MG63 (cell line): Measurements from ENCODE around the gene B3GNT8. TPM values are rescaled to one million over a fixed set of nuclear protein-coding genes. Genes with fewer than 3 reads are reported as not detected.
"Not testable (repeated sequence)": the region's sequence is repeated elsewhere in the genome, so short reads cannot be mapped to it uniquely, and the experiment has no call there.

Experiments used
- DNase-seq: peaks from one replicate; pipeline ENCODE4 v3.0.0-alpha.2; 2020
- H3K27me3 ChIP-seq: fragments of 250-450 bp; sonication (Bioruptor Pico); 2 replicates; pipeline ENCODE4 v1.5.1; 2020; ENCODE audit warnings: mild to moderate bottlenecking, moderate library complexity
- H3K36me3 ChIP-seq: fragments of 250-450 bp; sonication (Bioruptor Pico); 2 replicates; pipeline ENCODE4 v1.5.1; 2020; ENCODE audit warnings: mild to moderate bottlenecking, moderate library complexity
- H3K4me3 ChIP-seq: fragments of 250-450 bp; sonication (Bioruptor Pico); 2 replicates; pipeline ENCODE4 v1.5.1; 2020; ENCODE audit warnings: mild to moderate bottlenecking, moderate library complexity
- H3K9me3 ChIP-seq: fragments of 250-450 bp; sonication (Bioruptor Pico); 2 replicates; pipeline ENCODE4 v1.5.1; 2020; ENCODE audit warnings: mild to moderate bottlenecking, moderate library complexity
- total RNA-seq: library from RNA; depleted of rRNA; stranded (reverse); fragments of >200 nt; shearing (Covaris generic); gene quantifications from 2 replicates; pipeline ENCODE4 v1.2.3, GENCODE V29; 2014; ENCODE audit warnings: low replicate concordance

B3GNT8 gene
- total RNA-seq, 1 experiment from 2014 or later: not detected

DNA sequence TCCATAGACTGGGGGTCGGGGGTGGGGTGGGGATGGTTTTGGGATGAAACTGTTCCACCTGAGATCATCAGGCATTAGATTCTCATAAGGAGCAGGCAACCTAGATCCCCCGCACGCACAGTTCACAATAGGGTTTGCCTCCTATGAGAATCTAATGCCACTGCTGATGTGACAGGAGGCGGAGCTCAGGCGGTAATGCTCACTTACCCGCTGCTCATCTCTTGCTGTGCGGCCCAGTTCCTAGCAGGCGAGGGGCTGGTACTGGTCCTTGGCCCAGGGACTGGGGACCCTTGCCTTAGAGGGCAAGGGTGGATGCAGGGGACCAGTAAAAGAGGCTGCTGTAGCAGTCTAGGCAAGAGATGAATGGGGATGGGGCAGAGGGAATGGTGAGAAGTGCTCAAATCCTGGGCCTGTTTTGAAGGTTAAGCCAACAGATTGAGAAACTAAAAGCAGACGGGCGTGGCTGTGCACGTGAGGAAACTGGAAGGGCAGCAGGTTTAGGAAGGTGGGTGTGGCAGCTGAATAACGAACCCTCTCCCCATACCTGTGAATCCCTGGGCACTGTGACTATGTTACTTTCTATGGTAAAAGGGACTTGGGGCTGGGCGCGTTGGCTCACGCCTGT is 14.3 kb upstream of the B3GNT8 start:
- no peak overlapping the region for H3K4me3 ChIP-seq
- DNase-seq: no peak
- peaks cover 13% of the 10 kb centered on the region for H3K36me3 ChIP-seq
- H3K27me3 ChIP-seq: peaks cover 12% of the 10 kb centered on the region
- no peaks in the 10 kb centered on the region for H3K9me3 ChIP-seq

DNA sequence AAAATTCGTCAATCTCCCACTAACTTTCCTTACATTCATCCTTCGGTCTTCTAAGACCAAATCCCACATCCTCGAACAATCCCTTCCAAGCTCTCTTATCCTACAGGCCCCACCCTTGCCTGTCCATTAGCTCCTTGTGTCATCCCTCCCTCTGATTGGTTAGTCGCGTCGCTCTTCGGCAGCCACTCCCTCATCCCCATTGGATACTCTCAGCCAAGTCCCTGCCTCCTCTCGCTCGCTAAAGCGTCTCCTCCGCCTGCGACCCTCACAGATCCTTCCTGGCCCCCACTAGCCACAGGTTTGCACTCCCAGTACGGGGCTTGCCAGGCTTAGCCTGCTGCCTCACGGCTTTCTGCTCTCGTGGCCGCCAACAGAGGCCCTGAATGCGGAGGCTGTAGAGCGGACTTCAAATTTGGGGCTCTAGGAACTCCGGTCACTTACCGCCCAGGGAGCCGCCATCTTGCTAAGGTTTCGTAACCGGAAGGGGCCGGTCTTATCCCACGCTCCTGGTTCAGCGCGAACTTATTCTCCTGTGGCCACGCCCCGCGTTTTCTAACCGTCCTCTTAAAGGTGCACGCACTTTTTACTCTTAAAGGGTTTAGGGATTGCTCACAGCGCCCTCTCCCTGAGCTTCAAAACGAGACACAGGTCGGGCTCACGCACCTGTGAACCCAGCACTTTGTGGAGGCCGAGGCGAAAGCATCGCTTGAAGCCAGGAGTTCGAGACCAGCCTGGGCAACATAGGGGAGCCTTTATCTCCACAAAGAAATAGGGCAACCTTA is 12.5 kb upstream of the B3GNT8 start, which contains the start of gene DMAC2:
Gene DMAC2 (minus strand): TSS at position 472 of the 782 bp plus-strand sequence. CDS start 13 bp downstream, at position 459.
- peaks cover 5% of the 10 kb centered on the region; the same call in 1 of the 2 replicates for H3K27me3 ChIP-seq
- H3K4me3 ChIP-seq: peak within 1 kb of the TSS; percentile 100
- peaks cover 15% of the 10 kb centered on the region for H3K36me3 ChIP-seq

DNA sequence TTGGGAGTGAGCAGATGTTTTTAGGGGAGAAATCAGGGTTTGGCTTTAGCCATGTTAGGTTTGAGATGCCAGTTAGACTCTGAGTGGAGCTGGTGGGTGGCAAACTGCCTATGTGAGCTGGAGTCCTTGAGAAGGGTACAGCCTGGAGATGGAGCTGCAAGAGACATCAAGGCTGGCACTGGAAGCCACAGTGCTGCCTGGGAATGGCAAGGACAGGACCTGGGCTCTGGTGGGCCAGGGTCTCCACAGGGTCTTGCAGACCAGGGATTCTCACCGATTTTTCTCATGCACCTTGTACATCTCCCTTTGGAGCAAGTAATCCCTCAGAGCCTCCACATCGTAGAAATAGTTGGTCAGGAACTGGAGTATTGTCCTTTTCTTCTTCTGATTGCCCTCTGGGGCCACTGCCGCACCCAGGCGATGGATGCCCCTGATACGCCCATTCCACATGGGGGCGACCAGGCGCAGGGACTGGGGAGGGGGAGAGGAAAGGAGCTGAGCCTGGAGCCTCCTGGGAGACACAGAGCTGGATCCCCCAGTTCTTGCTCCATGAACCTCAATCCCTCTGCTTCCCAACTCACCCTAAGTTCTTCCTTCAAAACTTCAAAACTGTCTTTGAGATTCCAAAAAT is 10.9 kb upstream of the B3GNT8 start:
- Histone ChIP-seq H3K36me3 (peaks cover 18% of the 10 kb centered on the region), H3K4me3 (no peak overlapping the region), H3K9me3 (no peaks in the 10 kb centered on the region), H3K27me3 (no peaks in the 10 kb centered on the region)
- no peak for DNase-seq

More for the DNA sequence above, 12.5 kb upstream of the B3GNT8 start, which contains the start of gene DMAC2:
- peak; percentile 97 for DNase-seq
- no peaks in the 10 kb centered on the region for H3K9me3 ChIP-seq

GRCh38 chr19:41436674-41436951 is 9.4 kb upstream of the B3GNT8 start:
- DNase-seq: no peak
- peaks cover 29% of the 10 kb centered on the region for H3K36me3 ChIP-seq
- no peak overlapping the region for H3K4me3 ChIP-seq
- H3K9me3 ChIP-seq: no peaks in the 10 kb centered on the region
- H3K27me3 ChIP-seq: no peaks in the 10 kb centered on the region

DNA sequence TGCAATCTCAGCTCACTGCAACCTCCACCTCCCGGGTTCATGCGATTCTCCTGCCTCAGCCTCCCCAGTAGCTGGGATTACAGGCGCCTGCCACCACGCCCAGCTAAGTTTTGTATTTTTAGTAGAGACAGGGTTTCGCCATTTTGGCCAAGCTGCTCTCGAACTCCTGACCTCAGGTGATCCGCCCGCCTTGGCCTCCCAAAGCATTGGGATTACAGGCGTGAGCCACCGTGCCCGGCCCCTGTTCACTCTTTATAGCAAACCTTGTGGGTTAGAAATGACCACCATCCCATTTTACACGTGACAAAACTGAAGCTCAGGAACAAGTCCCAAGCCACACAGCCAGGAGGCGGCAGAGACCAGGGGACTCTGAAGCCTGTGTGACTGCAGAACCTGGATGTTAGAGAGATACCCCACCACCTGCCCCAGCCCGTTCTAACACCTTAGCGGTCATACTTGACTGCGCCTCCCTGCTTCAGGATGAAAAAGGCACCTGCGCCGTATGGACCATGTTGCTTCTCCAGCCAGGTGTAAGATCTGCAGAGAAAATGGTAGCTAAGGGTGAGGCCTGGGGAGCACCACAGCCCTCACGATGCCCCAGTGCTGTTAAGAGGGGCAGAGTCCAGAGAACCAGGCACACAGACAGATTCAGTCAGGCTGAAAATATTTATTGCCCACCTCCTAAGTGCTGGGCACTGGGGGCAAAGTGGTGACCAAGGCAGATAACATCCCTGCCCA is 8.9 kb upstream of the B3GNT8 start:
- H3K27me3 ChIP-seq: no peaks in the 10 kb centered on the region
- peaks cover 33% of the 10 kb centered on the region for H3K36me3 ChIP-seq
- H3K4me3 ChIP-seq: no peak overlapping the region
- DNase-seq: no peak
- H3K9me3 ChIP-seq: no peaks in the 10 kb centered on the region

GRCh38 chr19:41435376-41435775 is 8.2 kb upstream of the B3GNT8 start:
- not testable (repeated sequence) for H3K27me3 ChIP-seq, DNase-seq, H3K4me3 ChIP-seq, H3K9me3 ChIP-seq
- peaks cover 36% of the 10 kb centered on the region for H3K36me3 ChIP-seq

GRCh38 chr19:41434450-41434849 is 7.3 kb upstream of the B3GNT8 start:
- peaks cover 36% of the 10 kb centered on the region for H3K36me3 ChIP-seq
- no peaks in the 10 kb centered on the region for H3K9me3 ChIP-seq
- H3K27me3 ChIP-seq: no peaks in the 10 kb centered on the region
- no peak overlapping the region for H3K4me3 ChIP-seq
- DNase-seq: no peak

- H3K27me3 ChIP-seq: no peaks in the 10 kb centered on the region
- H3K36me3 ChIP-seq: peaks cover 35% of the 10 kb centered on the region
- DNase-seq: no peak
- H3K9me3 ChIP-seq: no peaks in the 10 kb centered on the region
- no peak overlapping the region for H3K4me3 ChIP-seq
Observed at GRCh38 chr19:41433171-41433570, 6.0 kb upstream of the B3GNT8 start.

DNA sequence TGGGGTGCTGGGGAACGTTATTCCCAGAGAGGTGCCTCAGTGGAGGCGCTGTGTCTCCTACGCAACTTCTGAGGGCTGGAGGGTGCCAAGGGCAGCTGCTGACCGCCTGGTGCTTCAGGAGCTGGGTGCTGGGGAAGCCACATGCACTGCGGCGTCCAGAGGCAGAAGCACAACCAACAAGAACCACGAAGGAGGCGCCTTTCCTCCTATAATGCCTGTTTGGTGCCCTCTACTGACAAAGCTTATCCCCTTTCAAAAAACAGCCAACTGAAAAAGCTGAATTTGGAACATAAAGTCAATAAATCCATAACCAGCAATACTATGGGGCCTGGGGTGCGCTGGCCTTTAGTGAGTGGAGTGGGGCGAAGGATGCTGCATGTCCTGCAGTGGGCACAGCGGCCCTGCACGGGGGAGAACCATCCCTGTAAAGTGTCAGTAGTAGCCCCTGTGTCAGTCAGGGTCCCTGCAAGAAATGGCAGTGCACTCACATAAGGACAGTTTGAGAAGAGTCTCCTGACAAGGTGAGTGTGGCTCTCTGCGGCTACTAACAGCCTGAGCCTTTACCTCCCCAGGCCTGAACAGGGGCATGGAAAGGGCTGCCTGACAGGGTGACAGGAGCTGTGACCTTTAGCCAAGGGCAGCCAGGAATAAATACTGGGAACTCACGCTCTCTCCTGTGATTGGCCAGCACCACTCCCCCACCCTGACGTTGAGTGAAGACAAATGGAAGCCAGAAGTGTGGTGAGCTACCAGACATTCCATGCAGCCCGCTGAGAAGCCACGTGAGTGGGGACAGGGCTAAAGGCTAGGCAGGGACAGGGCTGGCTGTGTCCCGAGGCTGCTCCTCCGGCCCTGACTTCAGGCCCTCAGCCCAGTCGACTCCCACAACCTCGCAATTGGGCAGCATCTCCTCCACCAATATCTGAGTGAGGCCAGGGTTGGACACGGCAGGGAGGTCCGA is 4.5 kb upstream of the B3GNT8 start:
- Histone ChIP-seq H3K4me3 (no peak overlapping the region), H3K9me3 (no peaks in the 10 kb centered on the region), H3K36me3 (peaks cover 26% of the 10 kb centered on the region), H3K27me3 (no peaks in the 10 kb centered on the region)
- DNase-seq: no peak

DNA sequence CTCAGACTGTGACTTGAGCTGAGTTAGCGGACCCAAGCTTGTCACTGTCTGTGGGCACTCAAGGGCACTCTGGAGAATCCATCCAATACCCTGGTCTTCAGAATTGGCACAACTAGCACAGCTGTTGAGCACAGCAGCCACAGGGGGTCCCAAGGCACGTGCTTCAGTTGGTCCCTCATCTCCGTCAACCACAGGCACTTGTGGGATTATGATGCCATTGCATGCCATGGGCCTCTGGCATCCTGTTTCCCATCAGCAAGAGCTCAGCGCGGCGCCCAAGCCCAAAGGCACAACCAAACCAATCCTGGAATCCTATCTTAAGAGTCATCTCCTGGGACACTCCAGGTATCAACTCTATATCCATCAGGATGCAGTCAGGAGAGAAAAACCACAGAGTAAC is 3.7 kb upstream of the B3GNT8 start:
- no peak overlapping the region for H3K4me3 ChIP-seq
- peaks cover 21% of the 10 kb centered on the region for H3K36me3 ChIP-seq
- H3K27me3 ChIP-seq: no peaks in the 10 kb centered on the region
- no peak for DNase-seq
- H3K9me3 ChIP-seq: no peaks in the 10 kb centered on the region

DNA sequence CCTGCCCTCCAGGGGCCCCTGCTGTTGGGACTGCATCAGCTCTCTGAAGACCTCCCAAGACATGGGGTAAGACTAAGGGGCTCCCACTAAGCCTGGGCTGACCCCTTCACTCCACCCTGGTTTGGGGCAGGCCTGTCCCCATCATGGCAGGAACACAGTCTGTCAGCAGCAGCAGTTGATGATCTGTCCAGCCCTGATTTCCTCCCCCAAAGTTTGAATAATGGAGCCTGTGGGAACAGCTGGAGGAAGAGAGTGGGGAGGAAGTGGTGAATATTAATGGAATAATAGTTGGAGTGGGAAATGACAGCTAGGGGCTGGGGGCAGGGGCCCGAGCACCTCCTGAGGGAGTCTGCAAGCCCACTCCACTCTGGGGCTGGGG is 1.3 kb upstream of the B3GNT8 start:
- H3K27me3 ChIP-seq: no peaks in the 10 kb centered on the region
- no peaks in the 10 kb centered on the region for H3K9me3 ChIP-seq
- H3K4me3 ChIP-seq: no peak overlapping the region
- no peak for DNase-seq
- H3K36me3 ChIP-seq: peaks cover 24% of the 10 kb centered on the region

DNA sequence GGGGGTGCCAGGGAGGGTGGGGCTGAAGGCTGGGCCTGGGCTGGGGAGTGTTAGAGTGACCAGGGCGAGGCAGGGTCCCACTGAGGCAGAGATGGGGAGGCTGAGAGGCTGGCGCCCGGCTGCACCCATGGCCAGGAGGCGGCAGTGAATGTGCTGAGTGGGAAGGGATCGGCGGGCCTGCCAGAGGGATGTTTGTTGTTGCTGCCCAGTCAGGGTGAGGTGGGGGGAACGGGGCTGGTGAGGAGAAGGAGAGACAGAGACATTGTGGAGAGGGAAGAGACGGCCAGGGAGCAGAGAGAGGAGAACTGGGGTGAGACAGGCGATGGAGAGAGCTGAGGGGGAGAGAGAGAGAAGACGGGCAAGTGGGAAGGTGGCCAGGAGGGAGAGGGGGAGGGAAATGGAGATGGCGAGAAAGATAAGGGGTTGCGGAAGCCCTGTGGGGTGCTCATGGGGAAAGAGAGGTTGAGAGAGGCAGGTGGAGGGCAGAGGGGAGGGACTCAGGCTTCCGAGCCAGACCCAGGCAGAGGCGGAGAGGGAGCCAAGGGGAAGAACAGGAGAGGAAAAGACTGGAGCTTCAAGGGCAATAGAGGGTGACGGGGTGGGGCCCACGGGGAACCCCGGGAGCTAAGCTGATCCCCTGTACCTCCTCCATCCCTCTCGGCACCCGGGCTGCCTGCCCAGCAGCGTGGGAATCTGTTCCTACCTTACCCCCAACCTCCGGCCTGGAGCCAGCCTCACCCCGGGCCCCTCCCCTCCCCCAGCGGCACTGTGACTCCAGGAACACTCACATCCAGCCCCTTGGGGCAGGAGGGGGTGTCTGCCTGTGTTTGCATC is 690 bp upstream of the B3GNT8 start:
- H3K4me3 ChIP-seq: no peak overlapping the region
- DNase-seq: no peak
- no peaks in the 10 kb centered on the region for H3K27me3 ChIP-seq
- no peaks in the 10 kb centered on the region for H3K9me3 ChIP-seq
- H3K36me3 ChIP-seq: peaks cover 19% of the 10 kb centered on the region

- DNase-seq: no peak
- H3K27me3 ChIP-seq: no peaks in the 10 kb centered on the region
- H3K4me3 ChIP-seq: no peak overlapping the region
- peaks cover 6% of the 10 kb centered on the region for H3K36me3 ChIP-seq
- no peaks in the 10 kb centered on the region for H3K9me3 ChIP-seq
Observed at GRCh38 chr19:41426116-41426841, 895 bp downstream of the B3GNT8 start.

- no peak for DNase-seq
- Histone ChIP-seq H3K9me3 (no peaks in the 10 kb centered on the region), H3K4me3 (no peak overlapping the region), H3K36me3 (peaks cover 2% of the 10 kb centered on the region; the same call in 1 of the 2 replicates), H3K27me3 (no peaks in the 10 kb centered on the region)
Observed at GRCh38 chr19:41425174-41426115, 1.7 kb downstream of the B3GNT8 start.
